Right lobe of liver (tissue), 6 donors: ENCODE results near the gene TTLL5. TPM values are rescaled to one million over a fixed set of nuclear protein-coding genes. Genes with fewer than 3 reads are reported as not detected.

Experiments used
- ATAC-seq, 4 donors: fragments of 200-7000 bp; cut with Tn5 transposase; one replicate each; pipeline ENCODE4 v1.9.1; 2020; ENCODE audit warnings: mild to moderate bottlenecking in 4 of 4, moderate library complexity in 4 of 4
- DNase-seq, 3 donors: peaks; one replicate each; pipeline ENCODE4 v3.0.0-alpha.2; 2020
- H3K27ac ChIP-seq, 3 donors: fragments of 200-600 bp; one replicate each; pipeline ENCODE4 v1.8.0; 2022
- H3K27me3 ChIP-seq, 2 donors: fragments of 200-600 bp; one replicate each; pipeline ENCODE4 v1.8.0; 2022
- H3K36me3 ChIP-seq, 4 donors: fragments of 200-600 bp; sonication (generic) in 1 of 4; one replicate each; pipeline versions ENCODE4 v1.5.1 to v1.8.0; 2017 to 2022; ENCODE audit warnings: control low read depth in 1 of 4
- H3K4me1 ChIP-seq, 4 donors: fragments of 200-600 bp; sonication (generic) in 1 of 4; one replicate each; pipeline versions ENCODE4 v1.5.1 to v1.8.0; 2017 to 2022; ENCODE audit warnings: control low read depth in 1 of 4
- H3K4me3 ChIP-seq, 3 donors: fragments of 200-600 bp; one replicate each; pipeline ENCODE4 v1.8.0; 2022
- H3K9me3 ChIP-seq, 4 donors: fragments of 200-600 bp; sonication (generic) in 1 of 4; one replicate each; pipeline versions ENCODE4 v1.5.1 to v1.8.0; 2017 to 2022; ENCODE audit warnings: control low read depth in 1 of 4
- CTCF ChIP-seq, 4 donors: fragments of 200-600 bp in 3 of 4; fragments of 450-650 bp in 1 of 4; IDR thresholded peaks; one replicate each; pipeline versions ENCODE4 v1.5.1 to v1.8.0; 2016 to 2022; ENCODE audit warnings: antibody characterized with exemption in 4 of 4, mild to moderate bottlenecking in 2 of 4
- POLR2A ChIP-seq: fragments of 450-650 bp; IDR thresholded peaks from one replicate; pipeline ENCODE4 v1.6.1; 2017; ENCODE audit warnings: antibody characterized with exemption, mild to moderate bottlenecking
- WGBS: methylation state at CpG from one replicate; pipeline ENCODE4 v1.1.6; 2018; ENCODE audit warnings: low coverage, low lambda C conversion rate; ENCODE audit not compliant: insufficient coverage; ENCODE audit errors: missing lambda C conversion rate; 5-methylcytosine and 5-hydroxymethylcytosine counted together
- intact Hi-C, 2 donors: fragments of 100-400 bp; cut with DNase I; formaldehyde crosslinking; loops; one replicate each; pipeline versions ENCODE4 v1.11.2 to v1.14.1; 2022
- total RNA-seq, 6 experiments: library from RNA; depleted of rRNA in 2 of 6; stranded (reverse); fragments of >200 nt in 2 of 6; fragmentation: NEBNext Ultra II Directional in 3 of 6; extraction: Animal tissue kit (Norgen Biotek cat#: 25700) in 3 of 6; gene quantifications; one replicate each; pipeline versions ENCODE4 v1.1.0 to v1.2.4, GENCODE V29; 2016 to 2023
- donor health status: DM: no; HTN: yes; CAD: no.
- donor health status: DM: no; HTN: no; CAD: no.
- donor health status: DM: no; HTN: no; CAD: no.
- donor health status: DM: no; HTN: yes; CAD: no.
- donor health status: DM: no; HTN: yes; CAD: no.

TTLL5 gene
- total RNA-seq, 6 experiments from 2014 or later, result 7.4 to 13.8 (median 11.9) TPM

GRCh38 chr14:75800792-75801191, 139.7 kb downstream of the TTLL5 start:
- no peaks in the 10 kb centered on the region for H3K36me3 ChIP-seq
- H3K9me3 ChIP-seq, result no peaks in the 10 kb centered on the region
- no peak overlapping the region for H3K27ac ChIP-seq
- no peak for TF ChIP-seq POLR2A
- TF ChIP-seq CTCF (IDR thresholded peaks at IDR 0.05), result no peak
- no peak overlapping the region for H3K4me3 ChIP-seq
- no peaks in the 10 kb centered on the region for H3K4me1 ChIP-seq
- H3K27me3 ChIP-seq, result no peaks in the 10 kb centered on the region
- intact Hi-C loops, result no loop called here
- DNase-seq (no peak), ATAC-seq (no peak)
- WGBS, result no CpG with 5 or more reads among the region's 5 CpGs

- no peak overlapping the region for H3K27ac ChIP-seq
- no peak for TF ChIP-seq POLR2A
- TF ChIP-seq CTCF (IDR thresholded peaks at IDR 0.05), result no peak
- no peaks in the 10 kb centered on the region for H3K36me3 ChIP-seq
- H3K9me3 ChIP-seq, result no peaks in the 10 kb centered on the region
- 100% methylated on average over 1 of the region's 1 CpG for WGBS
- DNase-seq (no peak), ATAC-seq (no peak)
- no peak overlapping the region for H3K4me3 ChIP-seq
- no peaks in the 10 kb centered on the region for H3K27me3 ChIP-seq
- no peaks in the 10 kb centered on the region for H3K4me1 ChIP-seq
- intact Hi-C loops, result no loop called here
Measured at GRCh38 chr14:75802486-75802885, 141.4 kb downstream of the TTLL5 start.

GRCh38 chr14:75803765-75804164, 142.7 kb downstream of the TTLL5 start:
- Histone ChIP-seq H3K36me3 (no peaks in the 10 kb centered on the region), H3K27ac (no peak overlapping the region), H3K4me1 (no peaks in the 10 kb centered on the region), H3K27me3 (no peaks in the 10 kb centered on the region), H3K9me3 (no peaks in the 10 kb centered on the region), H3K4me3 (no peak overlapping the region)
- DNase-seq (no peak), ATAC-seq (no peak)
- TF ChIP-seq POLR2A (no peak), CTCF (IDR thresholded peaks at IDR 0.05) (no peak)
- intact Hi-C loops, result no loop called here
- WGBS, result 80% methylated on average over 3 of the region's 5 CpGs

- 79% methylated on average over 2 of the region's 2 CpGs for WGBS
- Histone ChIP-seq H3K4me3 (no peak overlapping the region), H3K27ac (no peak overlapping the region), H3K27me3 (no peaks in the 10 kb centered on the region), H3K4me1 (no peaks in the 10 kb centered on the region), H3K36me3 (no peaks in the 10 kb centered on the region), H3K9me3 (no peaks in the 10 kb centered on the region)
- DNase-seq (no peak), ATAC-seq (no peak)
- intact Hi-C loops, result no loop called here
- TF ChIP-seq CTCF (IDR thresholded peaks at IDR 0.05) (no peak), POLR2A (no peak)
Measured at GRCh38 chr14:75804570-75805275, 143.7 kb downstream of the TTLL5 start.

- no peak overlapping the region for H3K27ac ChIP-seq
- no peak for DNase-seq
- intact Hi-C loops, result no loop called here
- no peaks in the 10 kb centered on the region for H3K27me3 ChIP-seq
- no peaks in the 10 kb centered on the region for H3K9me3 ChIP-seq
- no peaks in the 10 kb centered on the region for H3K4me1 ChIP-seq
- no peak for ATAC-seq
- H3K4me3 ChIP-seq, result no peak overlapping the region
- H3K36me3 ChIP-seq, result no peaks in the 10 kb centered on the region
- TF ChIP-seq CTCF (IDR thresholded peaks at IDR 0.05) (no peak), POLR2A (no peak)
Measured at GRCh38 chr14:75805646-75806045, 144.6 kb downstream of the TTLL5 start.
